ENCODE data around the gene HIRIP3.
"Not testable (repeated sequence)": the region's sequence is repeated elsewhere in the genome, so short reads cannot be mapped to it uniquely, and the experiment has no call there.

Gene HIRIP3

DNA sequence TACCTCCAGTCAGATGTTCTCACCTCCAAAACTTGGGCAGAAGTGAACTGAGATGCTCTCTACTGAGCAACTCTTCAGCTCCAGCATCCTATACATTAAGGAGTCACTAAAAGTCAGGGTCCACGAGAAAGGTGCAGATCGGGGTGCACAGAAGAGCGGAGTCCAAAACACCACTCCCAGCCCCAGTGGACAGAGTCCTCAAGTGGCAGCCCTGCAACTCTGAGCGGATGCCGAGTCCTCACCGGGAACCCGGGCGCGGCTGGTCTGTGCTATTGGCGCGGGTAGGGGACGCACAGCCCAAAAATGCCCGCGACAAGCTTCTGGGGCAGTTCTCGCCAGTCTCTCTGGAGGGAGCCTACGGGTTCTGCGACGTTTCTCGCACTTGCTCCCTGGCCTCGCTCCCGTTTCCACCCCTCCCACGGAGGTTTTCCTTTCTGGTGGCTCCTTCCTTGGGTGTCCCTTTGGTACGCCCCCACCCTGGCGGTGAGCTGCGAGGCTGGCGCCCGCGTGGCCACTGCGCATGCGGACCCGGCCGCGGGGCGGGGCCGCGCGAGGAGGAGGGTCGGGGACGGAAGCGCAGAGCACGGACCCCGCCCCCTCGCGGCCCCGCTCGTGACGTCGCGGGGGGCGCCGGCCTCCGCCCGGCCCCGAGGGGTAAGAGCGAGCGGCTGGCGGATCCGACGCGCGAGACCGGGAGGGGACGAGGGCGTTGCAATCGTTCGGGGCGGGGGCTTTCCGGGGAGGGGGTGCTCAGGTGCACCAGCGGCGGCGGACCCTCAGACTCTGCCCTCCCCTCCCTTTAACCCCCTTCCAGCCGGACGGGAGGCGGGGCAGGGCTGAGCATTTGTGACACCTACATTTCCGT is 33.7 kb downstream of the HIRIP3 start, which contains the start of gene TMEM219:
TSS of gene TMEM219 (plus strand) at position 601 of the 865 bp plus-strand sequence. CDS start 1,065 bp downstream, outside the sequence.
- H3K27ac Mint-ChIP-seq, result peak within 1 kb of the TSS; percentile 96 to 99 (median 97)
- peaks cover 18% of the 10 kb centered on the region for H3K36me3 Mint-ChIP-seq (ENCODE audit: low read depth)
- H3K9me3 Mint-ChIP-seq, result no peaks in the 10 kb centered on the region
- no peaks in the 10 kb centered on the region for H3K27me3 Mint-ChIP-seq (ENCODE audit: low read depth)
- peak within 1 kb of the TSS; percentile 92 to 97 (median 94) for H3K4me3 Mint-ChIP-seq
- peak; percentile 56 to 59 (median 58) for TF ChIP-seq CTCF (IDR thresholded peaks at IDR 0.05; ENCODE audit: unreplicated experiment in 3 of 3)
- H3K4me1 Mint-ChIP-seq, result peaks cover 12% of the 10 kb centered on the region

DNA sequence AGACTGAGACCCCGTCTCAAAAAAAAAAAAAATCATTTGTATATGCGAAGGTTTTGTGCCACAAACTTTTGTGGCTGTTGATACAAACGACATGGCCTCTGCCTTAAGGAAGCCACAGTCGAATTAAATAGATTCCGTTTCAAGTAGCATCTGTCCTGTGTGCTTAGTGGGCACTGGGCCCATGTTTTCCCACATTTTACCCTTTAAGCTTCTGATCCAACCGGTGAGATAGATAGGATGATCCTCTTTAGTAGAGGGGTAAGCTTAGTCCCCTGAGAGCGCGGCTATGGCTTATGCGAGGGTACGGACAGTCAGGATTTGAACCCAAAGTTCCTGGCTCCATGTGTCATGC is 34.3 kb downstream of the HIRIP3 start:
- Mint-ChIP-seq H3K4me1 (peaks cover 12% of the 10 kb centered on the region), H3K36me3 (ENCODE audit: low read depth) (peaks cover 16% of the 10 kb centered on the region), H3K9me3 (no peaks in the 10 kb centered on the region), H3K27ac (peak overlapping the region; percentile 70 to 95 (median 89)), H3K27me3 (ENCODE audit: low read depth) (no peaks in the 10 kb centered on the region), H3K4me3 (peak overlapping the region; percentile 85 to 92 (median 88))
- TF ChIP-seq CTCF (IDR thresholded peaks at IDR 0.05; ENCODE audit: unreplicated experiment in 3 of 3), result no peak

- not testable (repeated sequence) for H3K27me3 Mint-ChIP-seq (ENCODE audit: low read depth); H3K27ac Mint-ChIP-seq; H3K9me3 Mint-ChIP-seq
- Mint-ChIP-seq H3K4me3 (peak overlapping the region; percentile 36 to 70 (median 60)), H3K4me1 (peaks cover 12% of the 10 kb centered on the region), H3K36me3 (ENCODE audit: low read depth) (peaks cover 11% of the 10 kb centered on the region)
Observed at GRCh38 chr16:29959821-29960220, 35.6 kb downstream of the HIRIP3 start.

DNA sequence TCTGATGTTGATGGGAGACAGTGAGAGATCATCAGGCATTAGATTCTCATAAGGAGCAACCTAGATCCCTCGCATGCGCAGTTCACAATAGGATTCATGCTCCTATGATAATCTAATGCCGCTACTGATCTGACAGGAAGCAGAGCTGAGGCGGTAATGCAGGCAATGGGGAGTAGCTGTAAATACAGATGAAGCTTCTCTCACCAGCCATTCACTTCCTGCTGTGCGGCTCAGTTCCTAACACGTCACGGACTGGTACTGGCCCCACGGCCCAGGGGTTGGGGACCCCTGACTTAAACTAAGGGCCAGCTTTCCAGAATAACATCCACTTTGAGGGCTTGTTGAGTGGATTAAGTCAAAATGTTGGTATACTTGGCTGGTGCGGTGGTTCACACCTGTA is 36.1 kb downstream of the HIRIP3 start:
- no peak overlapping the region for H3K4me3 Mint-ChIP-seq
- no peak overlapping the region for H3K27ac Mint-ChIP-seq
- H3K4me1 Mint-ChIP-seq, result peaks cover 12% of the 10 kb centered on the region
- no peaks in the 10 kb centered on the region for H3K9me3 Mint-ChIP-seq
- TF ChIP-seq CTCF (IDR thresholded peaks at IDR 0.05; ENCODE audit: unreplicated experiment in 3 of 3), result no peak
- peaks cover 9% of the 10 kb centered on the region for H3K36me3 Mint-ChIP-seq (ENCODE audit: low read depth)
- no peaks in the 10 kb centered on the region for H3K27me3 Mint-ChIP-seq (ENCODE audit: low read depth)

- no peak for TF ChIP-seq CTCF (IDR thresholded peaks at IDR 0.05; ENCODE audit: unreplicated experiment in 3 of 3)
- H3K36me3 Mint-ChIP-seq (ENCODE audit: low read depth), result peaks cover 9% of the 10 kb centered on the region
- no peaks in the 10 kb centered on the region for H3K27me3 Mint-ChIP-seq (ENCODE audit: low read depth)
- peaks cover 12% of the 10 kb centered on the region for H3K4me1 Mint-ChIP-seq
- no peak overlapping the region for H3K4me3 Mint-ChIP-seq
- H3K9me3 Mint-ChIP-seq, result no peaks in the 10 kb centered on the region
- no peak overlapping the region for H3K27ac Mint-ChIP-seq
Observed at GRCh38 chr16:29958756-29959155, 36.7 kb downstream of the HIRIP3 start.

- Mint-ChIP-seq H3K36me3 (ENCODE audit: low read depth) (peaks cover 3% of the 10 kb centered on the region), H3K4me1 (no peaks in the 10 kb centered on the region), H3K9me3 (peaks cover 11% of the 10 kb centered on the region), H3K27me3 (ENCODE audit: low read depth) (peaks cover 3% of the 10 kb centered on the region), H3K4me3 (no peak overlapping the region), H3K27ac (no peak overlapping the region)
- TF ChIP-seq CTCF (IDR thresholded peaks at IDR 0.05; ENCODE audit: unreplicated experiment in 3 of 3), result no peak
Observed at GRCh38 chr16:29951625-29952365, 43.6 kb downstream of the HIRIP3 start.
